ENCODE results near the gene MYO10.

Gene MYO10

DNA sequence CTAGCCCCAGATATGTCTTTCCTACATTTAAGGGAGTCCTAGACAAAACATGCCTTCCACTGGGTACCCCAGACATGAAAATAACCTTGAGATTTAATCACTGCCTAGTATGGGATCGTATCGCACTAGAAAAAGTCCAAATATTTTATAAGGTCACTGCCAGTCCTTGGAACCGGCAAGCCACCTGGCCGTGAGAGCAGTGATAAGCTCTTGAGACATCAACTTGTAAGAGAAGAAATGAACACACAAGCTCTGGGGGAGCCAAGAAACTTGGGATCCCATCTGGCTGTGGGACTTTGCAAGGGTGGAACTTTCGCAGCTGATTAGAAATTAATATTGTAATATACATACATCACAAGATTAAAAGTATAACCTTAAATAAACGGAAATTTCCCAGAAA, 21.5 kb downstream of the MYO10 start:
- no peak overlapping the region for H3K27ac Mint-ChIP-seq
- no peaks in the 10 kb centered on the region for H3K4me1 Mint-ChIP-seq
- no peaks in the 10 kb centered on the region for H3K9me3 Mint-ChIP-seq
- H3K4me3 Mint-ChIP-seq, result no peak overlapping the region
- ATAC-seq (no peak), DNase-seq (no peak)
- no peaks in the 10 kb centered on the region for H3K36me3 Mint-ChIP-seq (ENCODE audit: low read depth)
- H3K27me3 Mint-ChIP-seq, result no peaks in the 10 kb centered on the region

GRCh38 chr5:16914108-16914435, 22.0 kb downstream of the MYO10 start:
- Mint-ChIP-seq H3K4me3 (no peak overlapping the region), H3K9me3 (no peaks in the 10 kb centered on the region), H3K27ac (no peak overlapping the region), H3K27me3 (no peaks in the 10 kb centered on the region), H3K36me3 (ENCODE audit: low read depth) (no peaks in the 10 kb centered on the region), H3K4me1 (no peaks in the 10 kb centered on the region)
- DNase-seq (no peak), ATAC-seq (no peak)

- no peaks in the 10 kb centered on the region for H3K4me1 Mint-ChIP-seq
- no peak overlapping the region for H3K4me3 Mint-ChIP-seq
- no peak for DNase-seq
- peaks cover 5% of the 10 kb centered on the region for H3K9me3 Mint-ChIP-seq
- H3K27me3 Mint-ChIP-seq, result no peaks in the 10 kb centered on the region
- ATAC-seq, result no peak
- H3K27ac Mint-ChIP-seq, result no peak overlapping the region
- no peaks in the 10 kb centered on the region for H3K36me3 Mint-ChIP-seq (ENCODE audit: low read depth)
Measured at GRCh38 chr5:16913187-16914107, 22.6 kb downstream of the MYO10 start.

- ATAC-seq (no peak), DNase-seq (no peak)
- Mint-ChIP-seq H3K9me3 (peaks cover 5% of the 10 kb centered on the region), H3K4me3 (no peak overlapping the region), H3K4me1 (no peaks in the 10 kb centered on the region), H3K36me3 (ENCODE audit: low read depth) (no peaks in the 10 kb centered on the region), H3K27me3 (no peaks in the 10 kb centered on the region), H3K27ac (no peak overlapping the region)
Measured at GRCh38 chr5:16912080-16912479, 24.0 kb downstream of the MYO10 start.

DNA sequence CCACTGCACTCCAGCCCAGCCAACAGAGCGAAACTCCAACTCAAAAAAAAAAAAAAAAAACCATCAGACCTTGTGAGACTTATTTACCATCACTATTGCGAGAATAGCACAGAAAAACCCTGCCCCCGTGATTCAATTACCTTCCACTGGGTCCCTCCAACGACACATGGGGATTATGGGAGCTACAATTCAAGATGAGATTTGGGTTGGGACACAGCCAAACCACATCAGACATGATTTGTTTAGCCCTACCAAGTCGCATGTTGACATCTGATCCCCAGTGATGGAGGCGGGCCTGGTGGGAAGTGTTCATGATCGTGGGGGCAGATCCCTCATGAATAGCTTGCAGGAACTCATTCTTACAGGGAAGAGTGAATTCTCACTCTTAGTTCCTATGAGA, 26.6 kb downstream of the MYO10 start:
- H3K9me3 Mint-ChIP-seq, result peaks cover 5% of the 10 kb centered on the region
- no peak overlapping the region for H3K4me3 Mint-ChIP-seq
- H3K27me3 Mint-ChIP-seq, result no peaks in the 10 kb centered on the region
- H3K36me3 Mint-ChIP-seq (ENCODE audit: low read depth), result no peaks in the 10 kb centered on the region
- DNase-seq (no peak), ATAC-seq (no peak)
- H3K27ac Mint-ChIP-seq, result no peak overlapping the region
- no peaks in the 10 kb centered on the region for H3K4me1 Mint-ChIP-seq

- peaks cover 5% of the 10 kb centered on the region for H3K9me3 Mint-ChIP-seq
- no peaks in the 10 kb centered on the region for H3K36me3 Mint-ChIP-seq (ENCODE audit: low read depth)
- no peak for DNase-seq
- ATAC-seq, result no peak
- H3K27ac Mint-ChIP-seq, result no peak overlapping the region
- peaks cover 2% of the 10 kb centered on the region for H3K27me3 Mint-ChIP-seq
- no peak overlapping the region for H3K4me3 Mint-ChIP-seq
- H3K4me1 Mint-ChIP-seq, result no peaks in the 10 kb centered on the region
Measured at GRCh38 chr5:16907270-16907669, 28.8 kb downstream of the MYO10 start.

DNA sequence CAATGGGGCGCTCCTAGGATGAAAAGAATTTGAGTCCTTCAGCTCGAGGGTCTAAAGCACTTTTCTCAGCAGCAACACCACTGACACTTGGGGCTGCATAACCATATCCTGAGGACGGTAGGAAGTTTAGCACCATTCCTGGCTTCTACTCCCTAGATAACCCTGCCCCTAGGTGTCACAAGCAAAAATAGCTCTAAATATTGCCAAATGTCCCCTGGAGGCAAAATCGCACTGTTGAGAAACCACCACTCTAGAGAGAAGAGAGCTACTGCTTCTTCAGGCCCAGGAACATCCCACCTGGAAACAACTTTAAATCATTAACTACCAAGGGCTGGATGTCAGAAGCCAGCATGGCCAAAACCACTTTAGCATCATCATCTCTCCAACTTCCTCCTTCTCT, 29.8 kb downstream of the MYO10 start:
- Mint-ChIP-seq H3K4me1 (no peaks in the 10 kb centered on the region), H3K9me3 (peaks cover 5% of the 10 kb centered on the region), H3K27ac (no peak overlapping the region), H3K27me3 (peaks cover 2% of the 10 kb centered on the region), H3K4me3 (no peak overlapping the region), H3K36me3 (ENCODE audit: low read depth) (no peaks in the 10 kb centered on the region)
- DNase-seq, result no peak
- ATAC-seq, result no peak

DNA sequence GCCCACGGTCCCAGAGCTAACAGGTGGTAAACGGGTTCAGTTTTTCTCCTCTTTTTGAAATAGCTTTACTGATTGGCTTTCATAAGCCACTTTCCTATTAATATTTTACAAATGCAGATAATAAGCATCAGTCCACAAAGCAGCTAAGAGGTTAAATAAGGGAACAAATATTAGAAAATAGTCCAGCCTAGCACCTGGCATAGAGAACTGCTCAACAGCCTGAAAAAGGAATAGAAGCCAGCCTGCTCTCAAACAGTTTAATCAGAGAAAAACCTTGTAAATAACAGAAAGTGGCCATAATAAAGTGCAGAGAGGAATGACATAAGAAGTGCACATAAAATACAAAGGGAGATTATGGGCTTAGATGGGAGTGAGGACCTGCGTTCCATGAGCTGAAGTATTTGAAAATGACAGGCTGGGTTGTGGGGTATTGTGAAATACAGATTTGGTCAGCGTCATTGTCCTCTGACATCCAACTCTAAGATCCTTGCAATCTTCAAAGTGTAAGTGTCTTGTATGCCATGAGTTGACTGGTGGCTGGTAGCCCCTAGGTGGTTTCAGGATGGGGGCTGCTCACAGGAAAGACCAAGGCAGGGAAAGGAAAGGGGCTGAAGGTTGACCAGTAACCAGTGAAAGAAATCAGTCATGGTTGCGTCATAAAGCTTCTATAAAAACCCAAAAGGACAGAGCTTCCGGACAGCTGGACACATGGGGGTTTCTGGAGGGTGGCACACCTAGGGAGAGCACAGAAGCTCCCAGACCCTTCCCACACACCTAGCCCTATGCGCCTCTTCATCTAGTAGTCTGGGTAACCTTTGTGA, 32.4 kb downstream of the MYO10 start:
- H3K4me1 Mint-ChIP-seq, result no peaks in the 10 kb centered on the region
- peaks cover 2% of the 10 kb centered on the region for H3K27me3 Mint-ChIP-seq
- no peak overlapping the region for H3K27ac Mint-ChIP-seq
- peaks cover 2% of the 10 kb centered on the region for H3K9me3 Mint-ChIP-seq
- H3K4me3 Mint-ChIP-seq, result no peak overlapping the region
- DNase-seq, result no peak
- no peaks in the 10 kb centered on the region for H3K36me3 Mint-ChIP-seq (ENCODE audit: low read depth)
- no peak for ATAC-seq

GRCh38 chr5:16902846-16903245, 33.2 kb downstream of the MYO10 start:
- H3K4me1 Mint-ChIP-seq, result no peaks in the 10 kb centered on the region
- no peak overlapping the region for H3K27ac Mint-ChIP-seq
- no peaks in the 10 kb centered on the region for H3K9me3 Mint-ChIP-seq
- no peak overlapping the region for H3K4me3 Mint-ChIP-seq
- H3K27me3 Mint-ChIP-seq, result peaks cover 2% of the 10 kb centered on the region
- H3K36me3 Mint-ChIP-seq (ENCODE audit: low read depth), result no peaks in the 10 kb centered on the region
- no peak for ATAC-seq
- DNase-seq, result no peak

GRCh38 chr5:16901021-16901644, 35.0 kb downstream of the MYO10 start:
- no peaks in the 10 kb centered on the region for H3K36me3 Mint-ChIP-seq (ENCODE audit: low read depth)
- H3K4me3 Mint-ChIP-seq, result no peak overlapping the region

DNA sequence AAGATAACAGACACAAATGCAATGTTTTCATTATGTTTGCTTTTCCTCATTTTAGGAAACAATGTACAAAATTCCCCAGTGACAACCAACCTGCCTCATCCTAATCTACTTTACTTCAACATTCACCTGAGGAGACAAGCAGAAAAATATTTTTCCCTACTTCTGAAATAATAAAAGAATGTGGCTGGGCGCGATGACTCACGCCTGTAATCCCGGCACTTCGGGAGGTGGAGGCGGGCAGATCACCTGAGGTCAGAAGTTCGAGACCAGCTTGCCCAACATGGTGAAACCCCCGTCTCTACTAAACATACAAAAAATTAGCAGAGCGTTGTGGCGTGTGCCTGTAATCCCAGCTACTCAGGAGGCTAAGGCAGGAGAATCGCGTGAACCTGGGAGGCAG, 36.9 kb downstream of the MYO10 start:
- H3K27ac Mint-ChIP-seq, result no peak overlapping the region
- ATAC-seq, result no peak
- no peaks in the 10 kb centered on the region for H3K4me1 Mint-ChIP-seq
- no peaks in the 10 kb centered on the region for H3K9me3 Mint-ChIP-seq
- DNase-seq, result no peak
- H3K27me3 Mint-ChIP-seq, result peaks cover 2% of the 10 kb centered on the region
- H3K36me3 Mint-ChIP-seq (ENCODE audit: low read depth), result no peaks in the 10 kb centered on the region
- H3K4me3 Mint-ChIP-seq, result no peak overlapping the region

More at GRCh38 chr5:16901021-16901644, 35.0 kb downstream of the MYO10 start:
- Mint-ChIP-seq H3K4me1 (no peaks in the 10 kb centered on the region), H3K9me3 (no peaks in the 10 kb centered on the region), H3K27me3 (peaks cover 2% of the 10 kb centered on the region), H3K27ac (no peak overlapping the region)
- ATAC-seq, result no peak
- DNase-seq, result no peak

DNA sequence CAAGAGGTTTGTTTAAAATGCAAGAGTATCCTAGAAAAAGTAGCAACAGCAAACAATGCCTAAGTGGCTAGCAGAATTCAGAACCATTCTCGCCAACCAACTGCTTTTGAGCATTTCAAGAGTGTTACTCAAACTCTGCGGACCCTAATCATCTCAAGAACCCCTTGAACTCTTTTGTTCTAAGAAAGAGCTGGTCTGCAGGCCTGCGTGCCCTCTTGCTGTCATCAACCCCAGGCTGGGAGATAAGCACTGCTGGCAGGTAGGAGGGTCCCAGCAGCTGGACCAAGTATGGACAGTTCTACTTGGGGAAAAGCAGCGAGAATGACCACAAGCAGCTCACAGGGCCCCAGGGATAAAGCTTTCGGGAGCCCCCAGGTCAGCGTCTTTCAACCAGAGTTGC, 38.3 kb downstream of the MYO10 start:
- Mint-ChIP-seq H3K4me1 (no peaks in the 10 kb centered on the region), H3K27me3 (no peaks in the 10 kb centered on the region), H3K27ac (no peak overlapping the region), H3K36me3 (ENCODE audit: low read depth) (no peaks in the 10 kb centered on the region), H3K4me3 (no peak overlapping the region), H3K9me3 (no peaks in the 10 kb centered on the region)
- DNase-seq, result no peak
- ATAC-seq, result no peak

DNA sequence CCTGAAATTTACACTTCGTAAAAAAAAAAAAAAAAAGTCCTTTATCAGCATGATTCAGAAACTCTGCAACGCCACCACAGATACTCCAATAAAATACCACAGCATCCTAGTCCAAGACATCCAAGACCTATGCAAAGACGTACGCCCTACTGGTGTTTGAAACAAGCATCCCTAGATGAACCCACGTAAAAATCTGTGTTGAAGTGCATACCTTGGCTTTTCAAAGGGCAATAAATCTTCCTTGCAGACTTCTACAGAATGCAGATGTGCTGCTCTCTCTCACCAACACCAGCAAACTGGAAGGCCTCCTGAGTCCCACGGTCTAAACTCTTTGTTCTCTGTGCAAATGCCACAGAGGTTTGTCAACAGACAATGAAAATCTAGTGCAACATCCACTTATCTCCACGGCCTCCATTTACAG, 38.8 kb downstream of the MYO10 start:
- DNase-seq (no peak), ATAC-seq (no peak)
- Mint-ChIP-seq H3K4me1 (no peaks in the 10 kb centered on the region), H3K4me3 (no peak overlapping the region), H3K27me3 (no peaks in the 10 kb centered on the region), H3K9me3 (no peaks in the 10 kb centered on the region), H3K27ac (no peak overlapping the region), H3K36me3 (ENCODE audit: low read depth) (no peaks in the 10 kb centered on the region)

DNA sequence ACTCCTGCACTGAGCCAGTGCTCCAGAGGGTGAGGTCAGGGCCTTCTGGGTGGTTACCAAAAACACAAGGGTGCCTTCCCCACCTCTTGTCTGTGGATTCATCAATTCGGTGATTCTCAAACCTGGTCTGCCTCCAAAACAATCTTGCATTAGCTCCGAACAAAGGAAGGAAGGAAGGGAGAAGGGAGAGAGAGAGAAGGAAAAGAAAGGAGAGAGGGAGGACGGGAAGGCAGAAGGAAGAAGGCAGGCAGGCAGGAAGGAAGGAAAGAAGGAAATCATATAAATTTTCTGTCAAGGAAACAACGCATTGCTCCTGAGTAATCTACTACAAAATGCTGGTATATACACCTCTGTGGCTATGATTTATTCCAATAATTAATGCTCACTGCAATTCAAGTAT, 39.3 kb downstream of the MYO10 start:
- Mint-ChIP-seq H3K27me3 (no peaks in the 10 kb centered on the region), H3K9me3 (no peaks in the 10 kb centered on the region), H3K27ac (no peak overlapping the region), H3K36me3 (ENCODE audit: low read depth) (no peaks in the 10 kb centered on the region), H3K4me3 (no peak overlapping the region), H3K4me1 (no peaks in the 10 kb centered on the region)
- DNase-seq, result no peak
- ATAC-seq, result no peak

All from activated naive CD8-positive, alpha-beta T cell treated with anti-CD3 and anti-CD28 coated beads, Interleukin-2, amount 50 U/mL, for 24 hours (primary cell).